Caco-2 (cell line): ENCODE data around the gene PSD4. TPM values are rescaled to one million over a fixed set of nuclear protein-coding genes. Genes with fewer than 3 reads are reported as not detected.

Source experiments
- BruUV-seq: library from RNA; stranded (reverse); fragments of 400-500 nt; replicated peaks from 2 replicates; lab custom pipeline; 2021; lab: Mats Ljungman, UMichigan
- CTCF ChIA-PET: fragments of 300-600 bp; sonication (Branson Sonifier 250); formaldehyde crosslinking; loops from one replicate; lab custom pipeline; 2022; ENCODE audit warnings: antibody characterized with exemption; lab: Charles Lee
- POLR2A ChIA-PET: fragments of 300-600 bp; sonication (Branson Sonifier 250); formaldehyde crosslinking; loops from one replicate; lab custom pipeline; 2022; ENCODE audit warnings: antibody characterized with exemption; lab: Charles Lee
- DNase-seq, 2 experiments: peaks; one replicate each; pipeline versions ENCODE4 v3.0.0 to v3.0.0-alpha.2; 2020 to 2022
- H3K27me3 ChIP-seq: replicated peaks from 2 replicates; pipeline ENCODE4 v1.6.0; 2011; ENCODE audit warnings: low read length; ENCODE audit not compliant: control insufficient read depth, insufficient read depth
- H3K36me3 ChIP-seq: 2 replicates; pipeline ENCODE4 v1.5.1; 2011; ENCODE audit warnings: low read length; ENCODE audit not compliant: control insufficient read depth, insufficient read depth
- H3K4me1 ChIP-seq: fragments of 250-450 bp; sonication (Bioruptor Pico); 2 replicates; pipeline ENCODE4 v1.5.1; 2020; ENCODE audit warnings: mild to moderate bottlenecking
- H3K4me3 ChIP-seq: 2 replicates; pipeline ENCODE4 v1.5.1; 2011; ENCODE audit warnings: low read depth, mild to moderate bottlenecking, control low read depth, low read length
- H3K9me3 ChIP-seq: fragments of 250-450 bp; sonication (Bioruptor Pico); 2 replicates; pipeline ENCODE4 v1.5.1; 2020; ENCODE audit warnings: mild to moderate bottlenecking, moderate library complexity
- H3K27ac Mint-ChIP-seq: one replicate; pipeline ENCODE4 v1.8.0; 2022; ENCODE audit warnings: mixed read lengths; ENCODE audit not compliant: unreplicated experiment
- H3K27me3 Mint-ChIP-seq: one replicate; pipeline ENCODE4 v1.8.0; 2022; ENCODE audit warnings: mixed read lengths; ENCODE audit not compliant: insufficient read depth, unreplicated experiment
- H3K36me3 Mint-ChIP-seq: one replicate; pipeline ENCODE4 v1.8.0; 2022; ENCODE audit warnings: mild to moderate bottlenecking, mixed read lengths; ENCODE audit not compliant: insufficient read depth, unreplicated experiment
- H3K4me1 Mint-ChIP-seq: one replicate; pipeline ENCODE4 v1.8.0; 2022; ENCODE audit warnings: low read depth, mixed read lengths; ENCODE audit not compliant: unreplicated experiment
- H3K4me3 Mint-ChIP-seq: one replicate; pipeline ENCODE4 v1.8.0; 2022; ENCODE audit warnings: mild to moderate bottlenecking, moderate library complexity, mixed read lengths; ENCODE audit not compliant: unreplicated experiment
- H3K9me3 Mint-ChIP-seq: one replicate; pipeline ENCODE4 v1.8.0; 2022; ENCODE audit warnings: mixed read lengths; ENCODE audit not compliant: unreplicated experiment
- CTCF ChIP-seq, 2 experiments: fragments of 200-600 bp in 1 of 2; IDR thresholded peaks; 1 replicate in 1 of 2; 2 replicates in 1 of 2; pipeline versions ENCODE4 v1.5.1 to v1.8.0; 2011 to 2022; ENCODE audit warnings: antibody characterized with exemption in 1 of 2, control low read depth in 1 of 2, inconsistent platforms in 1 of 2, low read depth in 1 of 2, low read length in 1 of 2, mild to moderate bottlenecking in 1 of 2, moderate library complexity in 1 of 2; ENCODE audit not compliant: insufficient read depth in 1 of 2, severe bottlenecking in 1 of 2, unreplicated experiment in 1 of 2
- intact Hi-C: fragments of 100-400 bp; cut with micrococcal nuclease; formaldehyde crosslinking; loops from one replicate; pipeline ENCODE4 v1.10.0; 2022; ENCODE audit not compliant: unreplicated experiment
- total RNA-seq: library from RNA; stranded (reverse); gene quantifications from 2 replicates; pipeline ENCODE4 v1.2.3, GENCODE V29; 2022

PSD4 gene
- total RNA-seq, 1 experiment from 2014 or later = 18.7 TPM

GRCh38 chr2:113209011-113209645 lies 35.4 kb downstream of the PSD4 start:
- peaks cover 30% of the 10 kb centered on the region for H3K4me1 ChIP-seq
- Mint-ChIP-seq H3K4me3 (no peak overlapping the region), H3K36me3 (peaks cover 12% of the 10 kb centered on the region), H3K27me3 (no peaks in the 10 kb centered on the region), H3K9me3 (no peaks in the 10 kb centered on the region), H3K27ac (no peak overlapping the region), H3K4me1 (peaks cover 66% of the 10 kb centered on the region)
- ChIA-PET POLR2A (no interaction called here), CTCF (no interaction called here)
- H3K4me3 ChIP-seq = no peak overlapping the region
- H3K36me3 ChIP-seq = no peaks in the 10 kb centered on the region
- no peak for TF ChIP-seq CTCF (IDR thresholded peaks at IDR 0.05; ENCODE audit: insufficient read depth in 1 of 2, low read depth in 1 of 2, low read length in 1 of 2, severe bottlenecking in 1 of 2, unreplicated experiment in 1 of 2)
- intact Hi-C loops = no loop called here
- no TSS peak for BruUV-seq
- H3K9me3 ChIP-seq = no peaks in the 10 kb centered on the region
- no peak for DNase-seq
- no peaks in the 10 kb centered on the region for H3K27me3 ChIP-seq

GRCh38 chr2:113209646-113210171 lies 35.9 kb downstream of the PSD4 start:
- ChIA-PET CTCF (interaction anchor here (0.7 to 4.2 kb wide), 3 partner anchors 10 to 126 kb away, joined by 3 to 31 read pairs (median 9); no protein-coding TSS in a partner anchor), POLR2A (no interaction called here)
- H3K36me3 ChIP-seq = no peaks in the 10 kb centered on the region
- peak overlapping the region; percentile 68 for H3K27ac Mint-ChIP-seq
- peaks cover 12% of the 10 kb centered on the region for H3K36me3 Mint-ChIP-seq
- H3K9me3 ChIP-seq = no peaks in the 10 kb centered on the region
- H3K4me3 ChIP-seq = no peak overlapping the region
- intact Hi-C loops = no loop called here
- H3K27me3 ChIP-seq = no peaks in the 10 kb centered on the region
- peaks cover 64% of the 10 kb centered on the region for H3K4me1 Mint-ChIP-seq
- TF ChIP-seq CTCF (IDR thresholded peaks at IDR 0.05; ENCODE audit: insufficient read depth in 1 of 2, low read depth in 1 of 2, low read length in 1 of 2, severe bottlenecking in 1 of 2, unreplicated experiment in 1 of 2) = no peak
- no peak overlapping the region for H3K4me3 Mint-ChIP-seq
- DNase-seq = no peak
- peaks cover 25% of the 10 kb centered on the region for H3K4me1 ChIP-seq
- H3K9me3 Mint-ChIP-seq = no peaks in the 10 kb centered on the region
- BruUV-seq = no TSS peak
- H3K27me3 Mint-ChIP-seq = no peaks in the 10 kb centered on the region

- BruUV-seq = TSS peak; percentile 99
- CTCF ChIA-PET = interaction anchor here (0.7 to 4.2 kb wide), 11 partner anchors 7 to 196 kb away, joined by 3 to 31 read pairs (median 4); no protein-coding TSS in a partner anchor
- peak; percentile 69 to 71 for DNase-seq
- Histone ChIP-seq H3K9me3 (no peaks in the 10 kb centered on the region), H3K4me3 (no peak overlapping the region), H3K27me3 (no peaks in the 10 kb centered on the region), H3K36me3 (no peaks in the 10 kb centered on the region), H3K4me1 (peaks cover 27% of the 10 kb centered on the region)
- no peak for TF ChIP-seq CTCF (IDR thresholded peaks at IDR 0.05; ENCODE audit: insufficient read depth in 1 of 2, low read depth in 1 of 2, low read length in 1 of 2, severe bottlenecking in 1 of 2, unreplicated experiment in 1 of 2)
- H3K27ac Mint-ChIP-seq = peak overlapping the region; percentile 68
- no peaks in the 10 kb centered on the region for H3K27me3 Mint-ChIP-seq
- intact Hi-C loops = no loop called here
- H3K9me3 Mint-ChIP-seq = no peaks in the 10 kb centered on the region
- H3K4me3 Mint-ChIP-seq = peak overlapping the region; percentile 0
- H3K36me3 Mint-ChIP-seq = peaks cover 12% of the 10 kb centered on the region
- POLR2A ChIA-PET = interaction anchor here (1.0 to 1.8 kb wide), 3 partner anchors 13 to 24 kb away, joined by 5 to 22 read pairs (median 10); no protein-coding TSS in a partner anchor
- peaks cover 67% of the 10 kb centered on the region for H3K4me1 Mint-ChIP-seq
Measured at GRCh38 chr2:113211226-113212105, 37.7 kb downstream of the PSD4 start.
